Measurements from ENCODE around the gene MBIP.
A peak's percentile ranks its signal among the peaks of the same experiment; 100 is the strongest.
"Not testable (repeated sequence)": the region's sequence is repeated elsewhere in the genome, so short reads cannot be mapped to it uniquely, and the experiment has no call there.

The MBIP gene, protein sequence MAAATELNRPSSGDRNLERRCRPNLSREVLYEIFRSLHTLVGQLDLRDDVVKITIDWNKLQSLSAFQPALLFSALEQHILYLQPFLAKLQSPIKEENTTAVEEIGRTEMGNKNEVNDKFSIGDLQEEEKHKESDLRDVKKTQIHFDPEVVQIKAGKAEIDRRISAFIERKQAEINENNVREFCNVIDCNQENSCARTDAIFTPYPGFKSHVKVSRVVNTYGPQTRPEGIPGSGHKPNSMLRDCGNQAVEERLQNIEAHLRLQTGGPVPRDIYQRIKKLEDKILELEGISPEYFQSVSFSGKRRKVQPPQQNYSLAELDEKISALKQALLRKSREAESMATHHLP

DNA sequence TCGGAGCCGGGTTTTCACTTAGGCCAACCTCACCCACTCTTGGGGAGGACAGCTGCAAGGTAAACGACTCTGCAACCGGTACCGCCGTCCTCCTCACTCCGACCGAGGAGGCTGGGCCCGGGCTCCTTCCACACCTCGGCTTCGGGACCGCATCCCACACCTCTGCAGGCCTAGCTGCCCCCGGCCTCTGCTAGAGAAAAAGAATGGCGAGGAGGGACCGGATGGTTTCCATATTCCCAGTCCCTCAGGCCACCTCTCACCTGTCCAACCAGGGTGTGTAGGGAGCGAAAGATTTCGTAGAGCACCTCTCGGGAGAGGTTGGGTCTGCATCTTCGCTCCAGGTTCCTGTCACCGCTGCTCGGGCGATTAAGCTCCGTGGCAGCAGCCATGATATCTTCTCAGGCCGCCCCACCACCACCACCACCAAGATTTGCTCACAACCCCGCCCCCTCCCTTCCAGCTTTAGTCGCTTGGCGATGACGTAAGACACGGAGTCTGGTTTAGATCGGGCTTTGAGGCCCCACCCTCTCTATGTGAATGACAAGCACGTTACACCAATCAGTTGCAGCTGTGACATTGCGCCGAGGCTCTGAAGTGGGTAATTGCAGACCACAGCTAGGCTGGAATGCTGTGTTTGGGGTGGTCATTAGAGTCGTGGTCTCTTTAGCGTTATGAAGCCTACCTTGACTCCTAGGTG is at the start of gene MBIP:
TSS of gene MBIP (minus strand) at position 438 of the 697 bp plus-strand sequence. CDS start at position 389, 49 bp downstream.
- peak; percentile 96 to 99 for DNase-seq

DNA sequence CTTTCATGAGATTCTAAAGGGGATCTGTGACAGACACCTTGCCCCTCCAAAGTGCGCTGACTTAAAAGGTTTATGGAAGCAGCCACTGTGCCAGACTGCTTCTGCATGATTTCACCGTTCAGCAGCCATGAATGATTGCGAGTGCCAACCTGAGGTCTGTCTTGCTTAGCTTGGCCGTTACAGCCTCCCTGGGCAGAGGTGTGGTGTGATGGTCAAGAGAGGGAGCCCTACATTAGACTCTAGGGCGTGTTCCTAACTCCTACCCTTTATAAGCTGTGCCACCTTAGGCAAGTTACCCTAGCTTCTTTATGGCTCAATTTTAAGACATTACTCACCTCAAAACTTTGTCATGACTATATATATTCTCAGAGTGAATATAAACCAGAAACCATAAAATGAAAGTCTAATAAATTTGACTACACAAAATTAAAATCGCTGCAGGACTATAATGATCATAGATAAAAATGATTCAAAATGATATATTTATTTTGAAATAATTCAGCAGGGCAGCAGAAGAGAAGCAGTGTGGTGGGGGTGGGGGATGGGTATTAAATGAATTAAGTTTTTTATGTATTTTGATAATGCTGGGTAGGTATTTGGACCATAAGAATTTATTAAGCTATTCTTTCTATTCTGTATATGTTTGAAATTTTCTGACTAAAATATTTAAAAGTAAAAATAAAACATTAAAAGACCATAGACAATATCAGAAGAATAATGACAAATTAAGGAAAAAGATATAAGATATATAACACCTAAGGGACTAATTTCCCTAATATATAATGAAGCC is 47.7 kb upstream of the MBIP start:
- DNase-seq: no peak

DNA sequence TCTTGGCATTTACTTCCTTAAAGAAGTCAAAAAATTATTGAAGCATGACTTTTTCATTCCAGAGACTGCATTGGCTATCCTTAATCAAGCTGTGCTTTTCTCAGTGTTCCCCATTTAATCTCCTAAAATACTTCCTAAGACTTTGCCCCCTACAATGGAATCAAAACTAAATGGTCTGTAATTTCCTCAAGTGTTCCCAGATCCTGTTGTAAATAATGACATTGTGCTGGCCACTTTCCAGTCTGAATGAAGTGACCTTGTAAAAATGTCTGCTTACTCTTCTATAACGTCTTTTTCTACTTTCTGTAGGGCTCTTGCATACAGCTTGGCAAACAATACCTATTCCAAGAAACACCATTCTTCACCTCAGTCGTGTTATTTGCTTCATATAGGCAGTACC is 45.3 kb upstream of the MBIP start:
- DNase-seq: no peak

DNA sequence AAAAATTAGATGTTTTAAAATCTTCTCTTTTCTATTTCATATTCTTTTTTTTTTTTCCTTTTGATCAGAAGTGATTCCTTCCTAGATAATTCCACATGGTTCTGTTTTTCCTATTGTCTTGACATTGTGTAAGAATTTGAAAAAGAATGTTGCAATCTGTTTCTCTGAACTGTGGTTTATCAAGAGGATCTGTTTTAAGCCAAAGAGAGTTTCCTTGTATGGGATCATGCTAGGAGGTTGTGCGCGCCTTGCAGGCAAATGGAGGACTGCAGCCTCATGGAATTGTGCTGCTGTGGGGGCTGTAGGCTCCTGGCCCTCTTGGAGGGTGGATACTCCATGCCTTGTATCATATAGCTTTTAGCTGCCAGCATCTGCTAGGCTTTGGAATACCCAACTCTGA is 43.3 kb upstream of the MBIP start:
- DNase-seq: no peak

DNA sequence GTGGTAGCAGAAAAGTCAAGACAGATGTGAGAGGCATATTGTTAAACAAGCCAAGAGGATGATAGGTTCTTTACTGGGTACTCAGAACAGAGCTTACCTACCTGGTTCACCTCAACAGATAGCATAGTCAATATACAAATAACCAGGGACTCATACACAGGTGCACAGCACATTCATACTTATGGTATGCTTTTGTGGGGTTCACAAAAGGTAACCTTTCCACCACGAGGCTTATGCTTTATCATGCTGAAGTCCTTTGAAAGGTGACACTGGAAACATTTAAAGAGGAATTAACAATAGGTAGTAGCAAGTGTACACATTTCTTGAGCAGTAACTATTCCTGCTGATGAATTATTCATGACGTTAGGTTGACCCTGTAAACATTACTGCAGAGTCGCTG is 42.2 kb upstream of the MBIP start:
- DNase-seq: no peak

DNA sequence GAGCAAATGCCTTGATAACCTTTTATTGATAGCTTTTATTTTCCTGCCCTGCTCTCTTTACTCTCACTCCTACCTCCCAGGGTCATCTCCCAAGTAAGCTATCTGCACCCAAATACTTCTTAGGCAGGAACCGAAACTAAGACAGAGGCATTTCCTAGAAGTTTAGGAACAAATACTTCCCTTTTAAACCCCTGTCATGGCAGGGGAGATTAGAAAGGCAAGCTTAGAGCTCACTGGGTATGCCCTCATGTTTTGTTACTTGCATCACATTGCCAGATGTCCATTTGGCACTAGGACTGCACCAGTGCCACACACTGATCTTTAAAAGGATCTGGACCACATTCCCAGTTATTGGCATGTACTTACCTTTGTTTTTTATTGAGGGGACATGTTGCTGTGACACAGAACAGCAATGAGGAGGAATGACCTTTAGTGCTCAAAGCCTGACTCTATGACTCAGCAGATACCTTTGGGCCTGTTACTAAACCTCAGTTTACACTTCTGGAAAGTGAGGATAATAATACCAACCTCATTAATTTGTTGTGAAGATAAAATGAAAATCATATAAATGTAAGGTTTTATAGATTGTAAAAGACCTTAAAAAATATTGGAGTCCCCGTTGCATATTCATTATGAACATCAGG is 40.9 kb upstream of the MBIP start:
- DNase-seq: no peak

DNA sequence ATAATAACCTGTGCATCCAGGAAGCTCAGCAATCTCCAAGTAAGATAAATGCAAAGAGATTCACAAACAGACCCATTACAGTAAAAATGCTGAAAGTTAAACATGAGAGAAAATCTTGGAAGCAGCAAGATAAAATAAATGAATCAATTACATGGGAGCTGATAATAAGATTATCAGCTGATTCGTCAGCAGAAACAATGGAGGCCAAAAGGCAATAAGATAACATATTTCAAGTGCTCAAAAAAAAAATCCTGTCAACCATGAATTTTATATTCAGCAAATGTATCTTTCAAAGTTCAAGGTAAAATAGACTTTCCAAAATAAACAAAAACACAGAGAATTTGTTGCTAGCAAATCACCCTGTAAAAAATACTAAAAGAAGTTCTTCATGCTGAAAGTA is 36.4 kb upstream of the MBIP start:
- DNase-seq: no peak

DNA sequence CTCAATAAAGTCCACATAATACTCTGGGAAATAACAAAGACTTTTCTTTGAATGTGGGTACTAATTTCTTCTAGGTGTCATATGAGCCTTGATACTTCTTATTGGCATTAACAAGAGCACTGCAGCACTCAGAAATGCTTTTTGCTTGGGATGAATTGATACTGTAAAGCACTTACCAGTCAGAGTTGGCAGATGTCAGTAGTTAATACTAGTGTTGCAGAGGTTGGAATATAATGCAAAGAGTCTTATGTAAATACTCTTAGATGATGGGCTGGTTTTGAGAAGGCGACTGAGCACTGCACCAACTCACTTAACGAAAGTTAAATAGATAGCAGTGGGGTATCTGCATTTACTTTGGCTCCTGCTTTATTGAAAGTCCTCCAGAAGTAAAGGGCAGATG is 25.6 kb upstream of the MBIP start:
- peak; percentile 92 to 94 for DNase-seq

DNA sequence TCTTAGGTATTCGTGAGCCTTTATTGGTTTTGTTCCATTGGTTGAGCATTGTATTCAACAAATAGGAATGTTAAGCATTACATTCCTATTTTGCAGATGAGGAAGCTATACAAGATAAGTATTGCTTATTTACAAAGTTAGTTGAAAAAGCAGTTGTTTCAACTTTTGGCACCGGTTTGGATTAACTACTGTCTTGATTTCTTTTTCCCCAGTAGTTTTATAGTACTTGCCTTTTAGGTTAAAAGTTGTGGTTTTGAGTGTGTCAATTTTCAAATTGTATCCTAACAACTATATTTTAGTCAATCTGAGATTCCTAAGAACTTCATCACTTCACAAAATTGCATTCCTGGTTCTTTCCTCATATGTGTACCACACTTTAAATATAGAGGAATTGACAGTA is 23.8 kb upstream of the MBIP start:
- DNase-seq: no peak

DNA sequence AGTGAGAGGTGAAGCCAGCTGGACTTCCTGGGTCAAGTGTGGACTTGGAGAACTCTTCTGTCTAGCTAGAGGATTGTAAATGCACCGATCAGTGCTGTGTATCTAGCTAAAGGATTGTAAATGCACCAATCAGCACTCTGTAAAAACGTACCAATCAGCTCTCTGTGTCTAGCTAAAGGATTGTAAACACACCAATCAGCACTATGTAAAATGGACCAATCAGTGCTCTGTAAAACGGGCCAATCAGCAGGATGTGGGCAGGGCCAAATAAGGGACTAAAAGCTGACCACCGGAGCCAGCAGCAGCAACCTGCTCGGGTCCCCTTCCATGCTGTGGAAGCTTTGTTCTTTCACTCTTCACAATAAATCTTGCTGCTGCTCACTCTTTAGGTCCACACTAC is 21.4 kb upstream of the MBIP start:
- not testable (repeated sequence) for DNase-seq

DNA sequence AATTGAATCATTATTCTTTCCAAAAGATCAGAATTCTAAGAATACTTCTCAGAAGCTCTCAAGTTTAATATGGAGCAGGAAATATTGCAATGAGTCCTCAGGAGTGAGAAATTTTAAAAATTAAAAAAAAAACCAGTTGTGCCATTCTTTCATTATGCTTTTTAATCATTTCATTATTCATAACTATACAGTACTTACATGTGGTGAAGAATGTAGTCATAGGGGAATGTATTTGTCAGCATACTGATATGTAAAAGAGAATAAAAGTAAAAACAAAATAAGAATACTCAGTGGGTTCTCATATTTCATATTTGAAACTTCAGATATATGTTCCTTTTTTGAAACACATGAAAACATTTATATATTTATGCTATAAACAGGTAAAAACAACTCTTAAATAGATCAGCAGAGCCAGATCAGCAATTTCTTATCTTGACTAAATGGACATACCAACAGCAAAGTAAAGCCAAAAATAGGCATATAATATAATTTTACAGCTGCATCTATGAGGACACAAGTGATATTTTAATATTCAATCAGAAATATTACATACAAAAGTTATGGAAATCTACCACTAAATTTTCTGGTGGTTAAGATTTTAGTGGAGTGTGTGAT is 19.9 kb upstream of the MBIP start:
- no peak for DNase-seq

DNA sequence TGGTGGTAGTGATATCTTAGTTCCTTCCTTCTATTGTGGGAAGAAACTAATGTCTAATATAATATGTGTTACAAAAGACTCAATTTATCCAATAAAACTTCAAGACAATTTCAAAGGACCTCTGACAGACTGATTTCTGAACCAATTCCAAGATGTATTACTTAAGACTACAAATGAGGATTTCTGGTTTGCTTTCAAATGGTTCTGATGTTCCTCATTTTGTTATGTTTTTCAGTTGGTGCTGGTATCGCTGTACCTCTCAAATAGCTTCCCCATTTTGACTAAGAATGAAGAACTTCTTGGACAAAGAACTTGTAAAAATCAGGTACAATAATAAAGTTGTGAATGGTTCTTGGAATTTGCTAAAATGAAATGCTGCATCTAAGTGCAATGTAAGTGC is 19.4 kb upstream of the MBIP start:
- DNase-seq: no peak

DNA sequence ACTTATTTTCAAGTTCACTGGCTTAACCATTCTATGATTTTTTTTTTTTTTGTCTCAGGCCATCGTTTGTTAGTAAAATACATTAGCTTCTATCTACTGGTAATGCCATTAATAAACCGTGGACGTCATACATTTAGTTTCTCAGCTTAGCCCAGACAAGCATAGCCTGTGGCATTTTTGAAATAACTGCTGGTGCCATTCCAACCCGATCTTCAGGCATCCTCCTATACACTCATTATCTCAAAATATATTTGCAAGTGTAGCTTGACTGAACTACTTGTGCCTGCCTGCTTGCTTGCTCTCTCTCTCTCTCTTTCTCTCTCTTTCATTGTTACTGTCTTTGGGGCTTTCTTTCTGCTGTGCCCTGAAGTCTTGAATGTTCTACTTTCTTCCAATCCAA is 12.7 kb upstream of the MBIP start:
- DNase-seq: no peak

DNA sequence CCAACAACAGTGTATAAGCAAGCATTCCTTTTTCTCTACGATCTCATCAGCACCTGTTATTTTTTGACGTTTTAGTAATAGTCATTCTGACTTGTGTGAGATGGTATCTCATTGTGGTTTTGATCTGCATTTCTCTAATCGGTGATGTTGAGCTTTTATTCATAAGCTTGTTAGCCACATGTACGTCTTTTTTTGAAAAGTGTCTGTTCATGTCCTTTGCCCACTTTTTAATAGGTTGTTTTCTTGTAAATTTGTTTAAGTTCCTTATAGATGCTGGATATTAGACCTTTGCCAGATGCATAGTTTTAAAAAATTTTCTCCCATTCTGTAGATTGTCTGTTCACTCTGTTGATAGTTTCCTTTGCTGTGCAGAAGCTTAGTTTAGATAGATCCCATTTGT is 7.1 kb upstream of the MBIP start:
- not testable (repeated sequence) for DNase-seq

DNA sequence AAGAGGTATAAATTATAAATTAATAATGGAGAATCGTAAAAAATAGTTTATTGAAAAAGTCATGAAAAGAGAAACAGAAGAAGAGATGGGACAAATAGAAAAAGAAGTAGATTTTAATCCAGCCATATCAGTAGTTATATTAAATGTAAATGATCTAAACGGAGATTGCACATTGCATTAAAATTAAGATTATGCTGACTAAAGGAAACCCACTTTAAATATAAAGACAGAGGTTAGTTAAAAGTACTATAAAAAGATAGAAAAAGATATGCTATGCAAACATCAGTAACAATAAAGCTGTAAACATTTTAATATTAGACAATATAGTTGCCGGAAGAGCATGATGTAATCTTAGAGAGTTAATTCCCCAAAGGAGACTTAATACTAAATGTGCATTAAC is 5.4 kb upstream of the MBIP start:
- DNase-seq: no peak

DNA sequence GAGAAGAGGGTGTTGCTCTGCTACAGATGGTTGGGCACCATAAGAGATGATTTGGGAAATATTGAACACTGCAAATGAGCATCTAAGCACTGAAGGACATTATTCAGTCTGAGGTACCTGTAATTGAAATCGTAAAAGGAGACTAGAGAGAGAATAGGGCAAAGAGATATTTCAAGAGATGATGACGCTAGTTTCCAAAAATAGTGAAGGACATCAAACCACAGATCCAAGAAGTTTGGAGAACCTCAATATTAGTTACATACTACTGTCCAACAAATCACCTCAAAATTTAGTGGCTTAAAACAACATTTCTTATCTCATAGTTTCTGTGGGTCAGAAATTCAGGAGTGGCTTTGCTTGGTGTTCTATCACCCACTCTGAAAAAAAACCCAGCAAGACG is 4.5 kb upstream of the MBIP start:
- no peak for DNase-seq

DNA sequence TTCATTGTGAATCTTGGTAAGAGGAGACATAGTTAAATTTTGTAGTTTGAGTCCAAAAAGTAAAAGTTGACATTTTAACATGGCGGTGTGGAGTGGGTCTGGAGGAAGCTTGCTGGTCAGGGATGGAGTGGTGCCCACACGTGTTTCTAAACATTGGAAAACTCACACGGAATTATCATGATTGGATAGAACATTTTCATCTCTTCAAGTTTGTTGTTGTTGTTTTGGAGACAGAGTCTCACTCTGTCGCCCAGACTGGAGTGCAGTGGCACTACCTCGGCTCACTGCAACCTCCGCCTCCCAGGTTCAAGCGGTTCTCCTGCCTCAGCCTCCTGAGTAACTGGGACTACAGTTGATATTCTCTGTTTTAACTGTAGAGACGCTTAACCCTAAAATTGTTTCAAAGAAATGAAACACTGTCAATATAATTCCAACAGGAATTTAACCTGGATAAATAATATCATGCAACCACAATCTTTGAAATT is 502 bp upstream of the MBIP start:
- no peak for DNase-seq

DNA sequence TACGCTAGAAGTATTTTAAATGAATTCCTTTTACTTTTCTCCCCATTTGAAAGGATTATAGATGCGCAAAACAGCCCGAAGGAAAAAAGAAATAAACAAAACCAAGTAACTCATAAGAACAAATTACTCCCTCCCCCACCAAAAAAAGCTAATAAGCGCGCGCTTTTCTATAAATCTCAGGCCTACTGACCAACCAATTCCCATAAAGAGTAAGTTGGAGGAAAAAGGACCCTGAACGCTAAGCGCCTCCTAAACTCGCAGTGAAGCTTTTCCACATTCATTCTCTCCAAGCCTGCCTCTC is 588 bp downstream of the MBIP start:
- DNase-seq: peak in 1 of 2 experiments; percentile 85

DNA sequence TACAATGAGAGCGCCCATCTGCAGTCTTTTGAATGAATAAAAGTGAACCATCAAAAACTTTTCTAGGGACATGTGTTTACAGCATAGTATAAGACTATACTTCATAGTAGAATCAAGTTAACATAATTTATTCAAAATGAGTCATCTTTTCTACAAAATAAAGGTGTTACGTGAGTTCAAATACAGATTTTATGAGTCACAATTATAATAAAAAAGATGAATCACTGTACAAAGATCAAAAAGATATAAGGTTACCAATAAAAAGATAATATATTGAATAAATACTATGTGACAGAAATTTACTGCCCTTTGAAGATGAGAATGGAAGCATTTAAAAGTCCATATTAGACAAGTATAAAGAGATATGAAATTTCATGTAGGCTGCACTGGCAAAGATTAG is 2.8 kb downstream of the MBIP start:
- no peak for DNase-seq

DNA sequence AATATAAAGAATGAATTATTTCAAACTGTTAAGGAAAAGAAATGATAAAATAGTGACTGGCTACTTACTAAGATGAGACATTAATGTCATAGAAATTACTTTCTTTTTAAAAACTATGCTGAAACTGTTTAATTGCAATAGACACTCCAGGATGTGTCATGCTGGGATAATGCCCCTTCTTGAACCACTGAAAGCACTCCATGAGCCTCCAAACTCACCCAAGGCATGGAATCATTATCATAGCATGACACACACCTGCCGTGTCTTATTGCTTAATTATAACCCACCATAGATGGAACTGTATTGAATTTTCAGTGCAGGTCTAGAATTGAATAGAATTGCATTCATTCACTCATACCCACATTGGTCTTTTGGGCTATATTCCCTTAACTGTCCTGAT is 4.3 kb downstream of the MBIP start:
- DNase-seq: peak; percentile 88 to 89

DNA sequence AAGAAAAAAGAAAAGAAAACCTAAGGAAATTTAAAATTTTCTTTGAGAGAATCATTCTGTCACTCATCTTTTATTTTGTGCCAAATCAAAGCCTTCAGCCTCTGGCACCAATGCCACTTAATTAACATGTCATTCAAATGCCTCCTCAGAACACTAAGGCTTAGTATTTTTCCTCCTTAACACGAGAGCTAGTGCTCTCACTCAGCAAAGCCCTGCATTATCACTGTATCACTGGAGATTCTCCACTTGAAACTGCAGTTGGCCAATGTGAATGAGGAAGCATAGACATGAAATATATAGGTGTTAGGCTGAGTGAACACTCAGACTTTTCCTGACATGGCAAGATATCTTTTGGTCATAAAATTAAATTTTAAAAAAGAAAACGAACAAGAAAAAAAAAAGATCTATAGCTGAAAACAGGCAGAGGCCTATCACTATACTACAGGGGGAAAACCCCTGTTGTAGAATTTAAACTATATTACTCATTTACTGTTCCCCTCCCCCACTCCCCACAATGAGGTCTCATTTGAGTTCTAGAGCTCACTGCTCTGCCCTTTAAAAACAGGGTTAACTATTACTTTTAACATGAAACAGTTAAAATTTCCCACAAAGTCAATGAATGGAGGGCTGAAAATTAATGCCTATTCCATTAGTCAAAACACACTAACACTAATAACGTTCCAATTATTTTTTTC is 5.1 kb downstream of the MBIP start:
- peak; percentile 66 to 89 for DNase-seq

DNA sequence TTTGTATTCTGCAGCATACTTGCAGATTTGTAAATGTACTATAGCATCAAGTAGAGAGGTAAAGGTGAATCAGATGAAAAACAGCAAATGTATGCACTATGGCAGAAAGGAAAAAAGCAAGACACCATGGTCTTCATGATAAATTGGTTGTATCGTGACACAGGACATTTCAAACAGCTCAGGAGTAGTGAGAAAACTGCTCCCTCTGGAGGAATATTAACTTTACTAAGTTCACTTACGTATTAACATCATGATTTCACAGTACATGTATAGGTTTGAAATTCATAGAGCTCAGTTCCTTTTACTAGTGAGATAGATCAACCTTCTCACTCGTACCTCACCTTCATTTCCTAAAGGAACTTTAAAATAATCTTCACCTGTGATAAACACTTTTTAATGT is 6.5 kb downstream of the MBIP start:
- DNase-seq: no peak
